GM12892 (cell line): Measurements from ENCODE around the gene SPTB.

ENCODE experiments used
- POLR2A ChIP-seq: IDR thresholded peaks from 2 replicates; pipeline ENCODE4 v1.6.1; 2011; ENCODE audit warnings: low read depth, low read length, control low read depth
- POLR2AphosphoS5 ChIP-seq: IDR thresholded peaks from 2 replicates; pipeline ENCODE4 v1.6.1; 2011; ENCODE audit warnings: low read depth, low read length, control low read depth
- TAF1 ChIP-seq: IDR thresholded peaks from 2 replicates; pipeline ENCODE4 v1.6.1; 2011; ENCODE audit warnings: low read depth, mild to moderate bottlenecking, control low read depth, low read length, borderline replicate concordance

- TF ChIP-seq POLR2A (no peak), POLR2AphosphoS5 (no peak), TAF1 (no peak)
Observed at GRCh38 chr14:64754685-64755084, 125.0 kb downstream of the SPTB start.
